ENCODE results near the gene RTN1. TPM values are rescaled to one million over a fixed set of nuclear protein-coding genes. Genes with fewer than 3 reads are reported as not detected.

The RTN1 gene
- polyA plus RNA-seq, 1 of the 3 experiments (the other 2 are of a cell fraction): 1.6 TPM

DNA sequence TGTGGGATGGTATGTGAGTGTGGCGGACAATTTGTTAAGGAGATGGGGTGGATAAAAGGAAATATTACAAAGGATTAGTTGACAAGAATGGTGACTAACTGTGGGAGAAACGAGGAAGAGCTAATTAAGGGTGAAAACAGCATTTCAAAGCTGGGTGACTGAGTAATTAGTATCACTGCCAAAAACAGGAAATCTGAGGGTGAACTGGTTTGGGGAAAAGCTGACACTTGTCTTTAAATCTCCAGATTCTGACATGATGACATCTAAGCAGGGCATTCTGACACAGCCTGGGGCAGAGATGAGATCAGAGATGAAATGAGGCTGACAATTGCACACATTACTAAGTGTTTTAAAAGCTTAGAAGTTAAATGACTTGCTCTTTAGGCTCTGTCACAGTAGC lies 251.5 kb downstream of the RTN1 start (continued):
- TF ChIP-seq, protein P1, sequence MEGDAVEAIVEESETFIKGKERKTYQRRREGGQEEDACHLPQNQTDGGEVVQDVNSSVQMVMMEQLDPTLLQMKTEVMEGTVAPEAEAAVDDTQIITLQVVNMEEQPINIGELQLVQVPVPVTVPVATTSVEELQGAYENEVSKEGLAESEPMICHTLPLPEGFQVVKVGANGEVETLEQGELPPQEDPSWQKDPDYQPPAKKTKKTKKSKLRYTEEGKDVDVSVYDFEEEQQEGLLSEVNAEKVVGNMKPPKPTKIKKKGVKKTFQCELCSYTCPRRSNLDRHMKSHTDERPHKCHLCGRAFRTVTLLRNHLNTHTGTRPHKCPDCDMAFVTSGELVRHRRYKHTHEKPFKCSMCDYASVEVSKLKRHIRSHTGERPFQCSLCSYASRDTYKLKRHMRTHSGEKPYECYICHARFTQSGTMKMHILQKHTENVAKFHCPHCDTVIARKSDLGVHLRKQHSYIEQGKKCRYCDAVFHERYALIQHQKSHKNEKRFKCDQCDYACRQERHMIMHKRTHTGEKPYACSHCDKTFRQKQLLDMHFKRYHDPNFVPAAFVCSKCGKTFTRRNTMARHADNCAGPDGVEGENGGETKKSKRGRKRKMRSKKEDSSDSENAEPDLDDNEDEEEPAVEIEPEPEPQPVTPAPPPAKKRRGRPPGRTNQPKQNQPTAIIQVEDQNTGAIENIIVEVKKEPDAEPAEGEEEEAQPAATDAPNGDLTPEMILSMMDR (IDR thresholded peaks at IDR 0.05): no peak
- TF ChIP-seq, protein P2, sequence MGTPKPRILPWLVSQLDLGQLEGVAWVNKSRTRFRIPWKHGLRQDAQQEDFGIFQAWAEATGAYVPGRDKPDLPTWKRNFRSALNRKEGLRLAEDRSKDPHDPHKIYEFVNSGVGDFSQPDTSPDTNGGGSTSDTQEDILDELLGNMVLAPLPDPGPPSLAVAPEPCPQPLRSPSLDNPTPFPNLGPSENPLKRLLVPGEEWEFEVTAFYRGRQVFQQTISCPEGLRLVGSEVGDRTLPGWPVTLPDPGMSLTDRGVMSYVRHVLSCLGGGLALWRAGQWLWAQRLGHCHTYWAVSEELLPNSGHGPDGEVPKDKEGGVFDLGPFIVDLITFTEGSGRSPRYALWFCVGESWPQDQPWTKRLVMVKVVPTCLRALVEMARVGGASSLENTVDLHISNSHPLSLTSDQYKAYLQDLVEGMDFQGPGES (IDR thresholded peaks at IDR 0.05; ENCODE audit: low read depth, low read length): no peak
- TF ChIP-seq, protein P3, sequence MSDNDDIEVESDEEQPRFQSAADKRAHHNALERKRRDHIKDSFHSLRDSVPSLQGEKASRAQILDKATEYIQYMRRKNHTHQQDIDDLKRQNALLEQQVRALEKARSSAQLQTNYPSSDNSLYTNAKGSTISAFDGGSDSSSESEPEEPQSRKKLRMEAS (IDR thresholded peaks at IDR 0.05; ENCODE audit: low read depth): no peak

DNA sequence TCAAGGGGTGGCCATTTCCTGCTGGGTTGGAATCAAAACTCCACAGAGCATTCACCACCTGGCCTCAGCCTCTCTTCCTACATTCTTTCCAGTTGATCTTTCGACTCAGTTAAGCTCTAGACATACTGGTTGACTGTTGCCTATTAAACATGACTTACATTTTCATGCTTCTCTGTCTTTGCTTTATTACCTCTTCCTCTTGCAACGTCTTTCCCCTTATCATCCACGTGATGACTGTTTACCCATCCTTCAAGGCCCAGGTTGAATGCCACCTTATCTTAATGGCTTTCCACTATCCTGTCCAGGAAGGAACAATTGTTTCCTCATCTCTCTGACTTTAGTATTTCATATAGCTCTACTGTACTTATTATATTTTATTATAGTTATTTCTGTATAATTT lies 269.5 kb downstream of the RTN1 start:
- Histone ChIP-seq H3K79me2 (ENCODE audit: insufficient read depth) (no peaks in the 10 kb centered on the region), H3K9me2 (no peaks in the 10 kb centered on the region), H2AFZ (ENCODE audit: low read depth) (no peak overlapping the region), H3K36me3 (replicated peaks in 1 of 2; ENCODE audit: control insufficient read depth in 1 of 2, insufficient read depth in 2 of 2, low read length in 1 of 2) (peaks cover 0 to 17% of the 10 kb centered on the region in 2 experiments), H4K20me1 (ENCODE audit: insufficient read depth) (no peaks in the 10 kb centered on the region), H3K9ac (no peak overlapping the region), H3K27me3 (ENCODE audit: insufficient read depth) (no peaks in the 10 kb centered on the region), H3K4me3 (ENCODE audit: low read depth in 2 of 2, low read length in 1 of 2) (no peak overlapping the region), H3K27ac (ENCODE audit: low read depth in 2 of 2, low read length in 1 of 2) (no peak overlapping the region), H3K4me1 (ENCODE audit: control insufficient read depth in 1 of 2, insufficient read depth in 2 of 2, low read depth in 1 of 2, low read length in 1 of 2) (no peaks in the 10 kb centered on the region), H3K9me3 (no peaks in the 10 kb centered on the region), H3F3A (replicated peaks; ENCODE audit: insufficient read depth) (no peaks in the 10 kb centered on the region), H3K4me2 (no peak overlapping the region)
- POLR2A ChIA-PET: no interaction called here
- TF ChIP-seq ELF1 (IDR thresholded peaks at IDR 0.05) (no peak), TEAD4 (IDR thresholded peaks at IDR 0.05; ENCODE audit: borderline replicate concordance, insufficient read depth) (no peak), RXRA (IDR thresholded peaks at IDR 0.05; ENCODE audit: borderline replicate concordance, low read depth) (no peak), MEF2A (IDR thresholded peaks at IDR 0.05; ENCODE audit: borderline replicate concordance, low read depth) (no peak), CHD2 (IDR thresholded peaks at IDR 0.05; ENCODE audit: low read length, partially characterized antibody) (no peak), TCF12 (IDR thresholded peaks at IDR 0.05) (no peak), RAD21 (IDR thresholded peaks at IDR 0.05; ENCODE audit: low read length) (no peak), POLR2AphosphoS5 (IDR thresholded peaks at IDR 0.05; ENCODE audit: low read depth, low read length) (no peak), GABPA (IDR thresholded peaks at IDR 0.05; ENCODE audit: low read depth) (no peak)
- TF ChIP-seq, protein P4, sequence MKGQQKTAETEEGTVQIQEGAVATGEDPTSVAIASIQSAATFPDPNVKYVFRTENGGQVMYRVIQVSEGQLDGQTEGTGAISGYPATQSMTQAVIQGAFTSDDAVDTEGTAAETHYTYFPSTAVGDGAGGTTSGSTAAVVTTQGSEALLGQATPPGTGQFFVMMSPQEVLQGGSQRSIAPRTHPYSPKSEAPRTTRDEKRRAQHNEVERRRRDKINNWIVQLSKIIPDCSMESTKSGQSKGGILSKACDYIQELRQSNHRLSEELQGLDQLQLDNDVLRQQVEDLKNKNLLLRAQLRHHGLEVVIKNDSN (IDR thresholded peaks at IDR 0.05; ENCODE audit: borderline replicate concordance, low read depth): no peak
- TF ChIP-seq, protein P3 (IDR thresholded peaks at IDR 0.05; ENCODE audit: low read depth): no peak
- TF ChIP-seq, protein P1 (IDR thresholded peaks at IDR 0.05): no peak
- CTCF ChIA-PET: interaction anchor here (0.9 to 3.4 kb wide), 3 partner anchors 25 to 94 kb away, joined by 5 to 15 read pairs (median 5); partner anchors contain the start of gene CCDC175
- DNase-seq: no peak
- WGBS (ENCODE audit: low lambda C conversion rate): 9% methylated on average over 3 of the region's 3 CpGs
